Thoracic aorta (tissue), 2 donors: ENCODE measurements around the gene PCDHA7. TPM values are rescaled to one million over a fixed set of nuclear protein-coding genes. Genes with fewer than 3 reads are reported as not detected.
"Not testable (repeated sequence)": the region's sequence is repeated elsewhere in the genome, so short reads cannot be mapped to it uniquely, and the experiment has no call there.

ENCODE experiments used
- ATAC-seq: fragments of 150-250 bp; one replicate; pipeline ENCODE4 v1.8.0; 2017; ENCODE audit warnings: low read depth; ENCODE audit not compliant: insufficient number of reproducible peaks, low FRiP score
- DNase-seq: peaks from one replicate; pipeline ENCODE4 v3.0.0-alpha.2; 2020; ENCODE audit warnings: low spot score
- H3K27ac ChIP-seq, 2 donors: fragments of 200-600 bp; sonication (generic); 1 replicate in 1 of 2; 2 replicates in 1 of 2; pipeline ENCODE4 v1.5.1; 2016; ENCODE audit warnings: mild to moderate bottlenecking in 2 of 2, moderate library complexity in 2 of 2
- H3K27me3 ChIP-seq: fragments of 200-600 bp; sonication (generic); replicated peaks from 2 replicates; pipeline ENCODE4 v1.6.0; 2016; ENCODE audit warnings: mild to moderate bottlenecking; ENCODE audit not compliant: insufficient read depth
- H3K36me3 ChIP-seq: fragments of 200-600 bp; sonication (generic); one replicate; pipeline ENCODE4 v1.5.1; 2016
- H3K4me1 ChIP-seq, 2 donors: fragments of 200-600 bp; sonication (generic); 1 replicate in 1 of 2; 2 replicates in 1 of 2; pipeline versions ENCODE4 v1.5.1 to v1.6.0; 2016; ENCODE audit warnings: low read depth in 2 of 2, mild to moderate bottlenecking in 1 of 2; ENCODE audit not compliant: control insufficient read depth in 1 of 2
- H3K4me3 ChIP-seq: fragments of 200-600 bp; sonication (generic); 2 replicates; pipeline ENCODE4 v1.5.1; 2016; ENCODE audit warnings: mild to moderate bottlenecking
- H3K9me3 ChIP-seq: fragments of 200-600 bp; sonication (generic); 2 replicates; pipeline ENCODE4 v1.5.1; 2016
- CTCF ChIP-seq: fragments of 200-600 bp; sonication (generic); IDR thresholded peaks from one replicate; pipeline ENCODE4 v1.5.1; 2019; ENCODE audit warnings: antibody characterized with exemption
- total RNA-seq, 2 donors: library from RNA; depleted of rRNA; stranded (reverse); fragments of >200 nt; gene quantifications; one replicate each; pipeline versions ENCODE4 v1.1.0 to v1.2.3, GENCODE V29; 2016

The PCDHA7 gene
- total RNA-seq, 2 donors from 2014 or later: 0.42 to 0.54 TPM

- ATAC-seq (no peak), DNase-seq (no peak)
- H3K4me1 ChIP-seq: no peaks in the 10 kb centered on the region
- H3K36me3 ChIP-seq: no peaks in the 10 kb centered on the region
- H3K9me3 ChIP-seq: peaks cover 17% of the 10 kb centered on the region
- no peak within 1 kb of the TSS for H3K4me3 ChIP-seq
- no peaks in the 10 kb centered on the region for H3K27me3 ChIP-seq
- H3K27ac ChIP-seq: no peak within 1 kb of the TSS
- no peak for TF ChIP-seq CTCF
Observed at GRCh38 chr5:140821375-140822280, 12.4 kb upstream of the PCDHA7 start, which contains the start of gene PCDHA5. Gene PCDHA5 (plus strand): TSS chr5:140821613.

- Histone ChIP-seq H3K4me1 (no peaks in the 10 kb centered on the region), H3K9me3 (peaks cover 14% of the 10 kb centered on the region), H3K27me3 (no peaks in the 10 kb centered on the region), H3K36me3 (no peaks in the 10 kb centered on the region), H3K27ac (no peak overlapping the region), H3K4me3 (no peak overlapping the region)
- no peak for TF ChIP-seq CTCF
- ATAC-seq: no peak
- DNase-seq: no peak
Observed at GRCh38 chr5:140822281-140822629, 11.8 kb upstream of the PCDHA7 start.

- H3K27ac ChIP-seq, H3K4me1 ChIP-seq, H3K27me3 ChIP-seq, H3K36me3 ChIP-seq, H3K4me3 ChIP-seq, ATAC-seq, DNase-seq: not testable (repeated sequence)
- peaks cover 16% of the 10 kb centered on the region for H3K9me3 ChIP-seq
Observed at GRCh38 chr5:140822969-140823368, 11.1 kb upstream of the PCDHA7 start.

- no peaks in the 10 kb centered on the region for H3K27me3 ChIP-seq
- H3K4me1 ChIP-seq: no peaks in the 10 kb centered on the region
- H3K4me3 ChIP-seq: no peak overlapping the region
- ATAC-seq (no peak), DNase-seq (no peak)
- H3K27ac ChIP-seq: no peak overlapping the region
- H3K9me3 ChIP-seq: peaks cover 21% of the 10 kb centered on the region
- TF ChIP-seq CTCF: no peak
- no peaks in the 10 kb centered on the region for H3K36me3 ChIP-seq
Observed at GRCh38 chr5:140823475-140823874, 10.6 kb upstream of the PCDHA7 start.

GRCh38 chr5:140827704-140828361, 6.2 kb upstream of the PCDHA7 start, which contains the start of gene PCDHA6:
Gene PCDHA6 (plus strand): TSS chr5:140827960. CDS start chr5:140828092, 132 bp downstream.
- H3K4me3 ChIP-seq: peak within 1 kb of the TSS; percentile 42

More at GRCh38 chr5:140827704-140828361, 6.2 kb upstream of the PCDHA7 start, which contains the start of gene PCDHA6:
- Histone ChIP-seq H3K36me3 (no peaks in the 10 kb centered on the region), H3K4me1 (no peaks in the 10 kb centered on the region), H3K27me3 (no peaks in the 10 kb centered on the region), H3K9me3 (peaks cover 20% of the 10 kb centered on the region), H3K27ac (no peak within 1 kb of the TSS)
- ATAC-seq (no peak), DNase-seq (no peak)
- TF ChIP-seq CTCF: no peak
